Measurements from ENCODE around the gene C13orf46.

The C13orf46 gene

GRCh38 chr13:113967206-113967720 lies 6.6 kb downstream of the C13orf46 start:
- no peak for TF ChIP-seq ZNF274 (IDR thresholded peaks at IDR 0.05; ENCODE audit: low read depth, low read length)

DNA sequence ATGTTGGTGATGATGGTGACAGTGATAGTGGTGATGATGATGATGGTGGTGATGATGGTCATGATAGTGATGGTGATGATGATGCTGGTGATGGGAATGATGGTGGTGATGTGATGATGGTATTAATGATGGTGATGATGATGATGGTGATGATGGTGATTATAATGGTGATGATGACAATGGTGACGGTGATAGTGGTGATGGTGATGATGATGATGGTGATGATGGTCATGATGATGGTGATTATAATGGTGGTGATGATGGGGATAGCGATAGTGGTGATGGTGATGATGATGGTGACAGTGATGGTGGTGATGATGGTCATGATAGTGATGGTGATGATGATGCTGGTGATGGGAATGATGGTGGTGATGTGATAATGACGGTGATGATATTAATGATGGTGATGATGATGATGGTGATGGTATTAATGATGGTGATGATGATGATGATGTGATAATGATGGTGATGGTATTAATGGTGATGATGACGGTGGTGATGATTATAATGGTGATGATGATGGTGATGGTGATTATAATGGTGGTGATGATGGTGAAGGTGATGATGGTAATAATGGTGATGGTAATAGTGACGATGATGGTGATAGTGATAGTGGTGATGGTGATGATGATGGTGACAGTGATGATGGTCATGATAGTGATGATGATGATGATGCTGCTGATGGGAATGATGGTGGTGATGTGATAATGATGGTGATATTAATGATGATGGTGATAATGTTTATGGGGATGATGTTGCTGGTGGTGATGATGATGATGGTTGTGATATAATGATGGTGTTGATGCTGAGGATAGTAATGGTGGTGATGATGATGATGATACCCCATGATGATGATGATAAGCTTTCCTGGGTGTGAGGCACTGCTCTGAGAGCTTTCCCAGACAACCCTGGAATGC lies 7.7 kb downstream of the C13orf46 start:
- H3K4me3 ChIP-seq (ENCODE audit: low read length): no peak overlapping the region
- TF ChIP-seq ZNF274 (IDR thresholded peaks at IDR 0.05; ENCODE audit: low read depth, low read length): no peak

More at GRCh38 chr13:113967206-113967720, 6.6 kb downstream of the C13orf46 start:
- H3K4me3 ChIP-seq (ENCODE audit: low read length): no peak overlapping the region

- H3K4me3 ChIP-seq (ENCODE audit: low read length): no peak overlapping the region
- TF ChIP-seq ZNF274 (IDR thresholded peaks at IDR 0.05; ENCODE audit: low read depth, low read length): no peak
These were observed 8.4 kb downstream of the C13orf46 start for GRCh38 chr13:113965383-113965874.

GRCh38 chr13:113964251-113964995 lies 9.5 kb downstream of the C13orf46 start:
- no peak overlapping the region for H3K4me3 ChIP-seq (ENCODE audit: low read length)
- no peak for TF ChIP-seq ZNF274 (IDR thresholded peaks at IDR 0.05; ENCODE audit: low read depth, low read length)

- H3K4me3 ChIP-seq (ENCODE audit: low read length): no peak overlapping the region
- TF ChIP-seq ZNF274 (IDR thresholded peaks at IDR 0.05; ENCODE audit: low read depth, low read length): no peak
These were observed 10.5 kb downstream of the C13orf46 start for GRCh38 chr13:113963376-113963775.

DNA sequence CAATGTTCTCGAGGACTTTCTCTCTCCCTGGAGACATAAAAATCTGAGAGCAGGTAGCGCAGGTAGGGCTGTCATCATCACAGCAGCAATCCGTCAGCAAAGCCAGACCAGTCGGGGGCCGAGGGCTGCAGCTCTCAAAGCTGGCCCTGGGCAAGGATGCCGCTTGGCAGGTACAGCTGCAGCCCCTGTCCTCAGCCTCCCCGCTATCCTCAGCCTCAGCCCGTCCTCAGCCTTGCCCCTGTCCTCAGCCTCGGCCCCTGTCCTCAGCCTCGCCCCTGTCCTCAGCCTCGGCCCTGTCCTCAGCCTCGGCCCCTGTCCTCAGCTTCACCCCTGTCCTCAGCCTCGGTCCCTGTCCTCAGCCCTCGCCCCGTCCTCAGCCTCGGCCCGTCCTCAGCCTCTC lies 10.9 kb downstream of the C13orf46 start:
- TF ChIP-seq ZNF274 (IDR thresholded peaks at IDR 0.05; ENCODE audit: low read depth, low read length): no peak
- no peak overlapping the region for H3K4me3 ChIP-seq (ENCODE audit: low read length)

GRCh38 chr13:113962386-113962785 lies 11.5 kb downstream of the C13orf46 start:
- H3K4me3 ChIP-seq (ENCODE audit: low read length): no peak overlapping the region
- TF ChIP-seq ZNF274 (IDR thresholded peaks at IDR 0.05; ENCODE audit: low read depth, low read length): no peak

- no peak overlapping the region for H3K4me3 ChIP-seq (ENCODE audit: low read length)
- no peak for TF ChIP-seq ZNF274 (IDR thresholded peaks at IDR 0.05; ENCODE audit: low read depth, low read length)
These were observed 13.5 kb downstream of the C13orf46 start for GRCh38 chr13:113960276-113960948.

GRCh38 chr13:113959198-113959597 lies 14.7 kb downstream of the C13orf46 start:
- no peak overlapping the region for H3K4me3 ChIP-seq (ENCODE audit: low read length)
- no peak for TF ChIP-seq ZNF274 (IDR thresholded peaks at IDR 0.05; ENCODE audit: low read depth, low read length)

DNA sequence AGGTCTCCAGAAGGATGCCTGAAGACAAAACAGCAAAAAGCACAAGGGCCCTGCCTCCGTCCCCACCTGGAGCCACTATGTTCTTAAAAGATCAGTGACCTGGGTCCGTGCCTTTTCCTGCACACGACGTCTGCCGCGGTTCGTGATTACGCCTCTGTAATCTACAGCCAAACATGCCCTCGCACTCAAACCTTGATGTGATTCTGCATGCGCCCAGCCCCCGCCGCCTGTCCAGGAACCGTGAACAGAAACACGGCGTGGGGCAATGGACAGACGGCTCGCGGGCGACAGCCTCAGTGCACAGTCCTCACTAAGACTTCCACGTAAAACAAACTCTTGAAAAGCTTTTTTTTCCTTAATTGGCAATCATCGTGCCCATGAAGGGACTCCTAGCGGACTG lies 15.5 kb downstream of the C13orf46 start:
- H3K4me3 ChIP-seq (ENCODE audit: low read length): no peak overlapping the region
- TF ChIP-seq ZNF274 (IDR thresholded peaks at IDR 0.05; ENCODE audit: low read depth, low read length): no peak

DNA sequence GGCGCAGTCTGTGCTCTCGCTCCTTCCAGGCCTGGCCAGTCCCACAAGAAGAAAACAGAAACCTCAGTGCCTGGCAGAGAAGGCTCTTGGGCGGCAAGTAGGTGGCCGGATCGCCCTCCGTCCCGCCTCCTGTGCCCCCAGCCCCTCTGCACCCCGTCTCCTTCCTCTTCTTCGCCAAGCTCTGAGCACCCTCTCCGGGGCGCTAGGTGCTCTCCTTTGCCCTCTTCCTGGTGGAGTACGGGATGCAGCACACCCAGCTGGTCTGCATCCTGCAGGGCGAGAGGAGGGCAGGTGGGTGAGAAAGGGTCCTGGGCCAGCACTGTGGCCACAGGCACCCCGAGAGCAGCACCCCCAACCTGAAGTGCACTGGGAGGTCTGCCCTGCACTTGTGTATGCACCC lies 17.3 kb downstream of the C13orf46 start:
- TF ChIP-seq ZNF274 (IDR thresholded peaks at IDR 0.05; ENCODE audit: low read depth, low read length): no peak
- no peak overlapping the region for H3K4me3 ChIP-seq (ENCODE audit: low read length)

- no peak overlapping the region for H3K4me3 ChIP-seq (ENCODE audit: low read length)
- TF ChIP-seq ZNF274 (IDR thresholded peaks at IDR 0.05; ENCODE audit: low read depth, low read length): no peak
These were observed 18.2 kb downstream of the C13orf46 start for GRCh38 chr13:113955691-113956090.

- no peak for TF ChIP-seq ZNF274 (IDR thresholded peaks at IDR 0.05; ENCODE audit: low read depth, low read length)
- no peak overlapping the region for H3K4me3 ChIP-seq (ENCODE audit: low read length)
These were observed 18.6 kb downstream of the C13orf46 start for GRCh38 chr13:113955235-113955634.

Measured in GM08714 (cell line).